ENCODE results near the gene NEDD4L.
A peak's percentile ranks its signal among the peaks of the same experiment; 100 is the strongest.
"Not testable (repeated sequence)": the region's sequence is repeated elsewhere in the genome, so short reads cannot be mapped to it uniquely, and the experiment has no call there.

Gene NEDD4L

DNA sequence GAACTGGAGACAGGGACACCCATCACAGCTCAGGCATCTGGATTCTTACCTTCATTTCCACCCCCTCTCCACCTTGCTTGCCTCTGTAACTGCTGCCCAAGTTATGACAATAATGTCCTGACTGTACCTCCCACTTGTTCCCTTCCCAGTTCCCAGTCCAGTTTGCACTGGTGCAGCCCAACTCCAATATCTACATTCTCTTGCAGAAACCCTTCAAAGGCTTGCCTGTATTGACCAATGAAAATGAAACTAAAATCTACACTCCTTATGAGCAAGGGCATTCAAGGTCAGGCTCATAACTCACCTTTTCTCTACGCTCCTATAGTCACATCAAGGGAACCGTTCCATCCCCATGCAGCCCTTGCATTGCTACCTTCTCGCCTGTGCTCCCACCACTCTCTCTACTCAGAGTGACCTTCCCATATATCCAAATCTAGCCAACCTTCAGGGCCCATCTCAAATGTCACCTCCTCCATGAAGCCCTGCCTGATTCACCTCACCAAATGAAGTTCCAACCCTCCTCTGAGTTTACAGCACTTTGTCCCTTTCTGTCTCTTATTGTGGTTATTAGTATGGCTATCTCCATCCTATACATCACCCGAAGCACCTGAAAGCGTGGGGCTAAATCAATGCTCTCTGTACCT is 365.9 kb downstream of the NEDD4L start:
- DNase-seq, result no peak

DNA sequence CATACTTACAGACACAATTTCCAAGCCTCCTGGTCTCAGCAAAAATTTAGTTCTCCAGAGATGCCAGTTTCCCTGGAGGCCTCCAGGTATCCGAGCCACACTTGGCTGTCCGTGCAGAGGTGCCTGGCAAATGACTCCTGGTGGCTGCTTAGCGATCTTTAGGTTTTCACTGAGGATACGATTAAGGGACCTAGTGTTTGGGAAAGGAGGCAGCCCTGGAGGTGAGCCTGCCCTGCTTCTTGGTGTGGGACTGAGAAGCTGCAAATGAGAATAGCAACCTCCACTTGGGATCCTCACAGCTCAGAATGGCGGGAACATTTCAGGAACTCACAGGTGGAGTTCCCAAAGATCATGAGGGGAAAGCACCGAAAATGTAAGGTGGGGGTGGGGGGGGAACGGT is 367.3 kb downstream of the NEDD4L start:
- no peak for DNase-seq

DNA sequence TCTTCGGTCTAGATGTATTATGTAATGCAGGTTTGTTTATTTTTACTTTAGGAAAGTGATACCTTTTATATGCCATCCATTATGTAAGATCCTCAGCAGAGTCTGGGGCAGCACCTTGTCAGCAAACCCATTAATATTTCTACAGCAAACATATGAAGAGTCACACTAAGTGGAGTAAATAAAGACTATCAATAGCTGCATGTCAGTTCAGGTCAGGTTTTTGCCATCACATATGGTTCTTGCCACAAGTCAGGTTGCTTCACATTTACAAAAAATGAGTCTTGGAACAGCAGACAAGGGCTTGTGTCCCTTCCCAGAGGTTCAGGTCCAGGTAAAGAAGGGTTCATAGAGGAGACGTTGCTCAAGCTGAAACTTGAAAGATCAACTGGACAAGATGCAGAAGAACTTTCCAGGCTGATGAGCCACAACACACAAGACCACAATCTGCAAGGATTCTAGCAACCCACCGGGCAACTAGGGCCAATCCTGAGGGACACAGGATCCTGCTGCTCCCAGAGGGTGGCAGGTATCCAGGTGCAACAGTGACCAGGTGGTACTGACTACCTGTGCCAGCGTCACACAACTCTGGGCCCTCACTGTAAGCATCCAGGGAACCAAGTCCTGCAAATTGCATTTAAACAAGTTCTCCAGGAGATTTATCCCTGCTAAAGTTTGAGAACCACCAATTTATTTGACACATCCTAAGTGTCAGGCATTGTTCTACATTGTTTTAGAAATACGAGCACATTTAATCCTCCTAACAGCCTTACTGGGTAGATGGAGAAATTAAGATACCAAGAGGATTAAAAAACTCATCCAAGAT is 369.0 kb downstream of the NEDD4L start:
- DNase-seq, result no peak

DNA sequence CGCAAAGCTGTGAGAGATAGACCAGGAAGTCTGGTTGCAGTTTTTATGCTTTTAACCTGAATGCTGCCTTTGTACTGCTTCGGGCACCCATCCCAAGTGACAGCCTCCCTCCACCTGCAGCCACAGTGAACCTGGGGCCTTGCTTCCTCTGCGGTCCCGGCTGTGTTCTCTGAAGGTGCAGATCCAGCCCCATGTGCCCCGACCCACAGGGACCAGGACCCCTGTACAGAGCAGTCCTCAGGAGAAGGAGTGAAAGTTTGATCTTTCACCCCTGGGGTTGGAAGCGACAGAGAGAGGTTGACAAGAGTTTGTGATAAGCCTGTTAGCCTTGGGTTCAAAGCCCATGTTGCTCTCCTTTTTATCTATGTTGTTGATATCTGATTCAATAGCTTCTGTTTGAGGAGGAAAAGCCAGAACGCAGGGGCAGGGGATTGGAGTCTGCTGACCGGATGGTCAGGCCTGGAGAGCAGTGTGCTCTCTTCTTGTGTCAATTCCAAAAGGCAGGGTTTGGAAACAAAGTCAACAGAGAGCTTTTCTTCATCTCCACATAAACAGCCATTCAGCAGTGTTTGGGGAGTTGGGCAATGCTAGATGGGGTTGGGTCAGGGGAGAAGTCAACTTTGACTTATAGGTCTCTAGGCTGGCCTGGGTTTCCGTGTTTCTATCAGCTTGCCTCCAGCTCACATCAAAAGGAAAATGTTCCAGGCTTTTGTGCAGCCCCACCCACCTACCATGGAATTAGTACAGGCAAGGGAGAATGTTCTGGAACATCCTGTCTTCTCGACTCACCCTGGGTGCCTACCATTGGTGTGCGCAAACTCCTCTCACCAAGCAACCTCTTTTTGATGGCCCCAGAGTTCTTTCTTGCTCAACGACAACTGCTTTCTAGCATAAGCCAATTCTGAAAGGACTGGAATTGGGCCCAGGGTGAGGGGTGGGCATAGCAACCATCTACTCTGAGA is 369.9 kb downstream of the NEDD4L start:
- no peak for DNase-seq

DNA sequence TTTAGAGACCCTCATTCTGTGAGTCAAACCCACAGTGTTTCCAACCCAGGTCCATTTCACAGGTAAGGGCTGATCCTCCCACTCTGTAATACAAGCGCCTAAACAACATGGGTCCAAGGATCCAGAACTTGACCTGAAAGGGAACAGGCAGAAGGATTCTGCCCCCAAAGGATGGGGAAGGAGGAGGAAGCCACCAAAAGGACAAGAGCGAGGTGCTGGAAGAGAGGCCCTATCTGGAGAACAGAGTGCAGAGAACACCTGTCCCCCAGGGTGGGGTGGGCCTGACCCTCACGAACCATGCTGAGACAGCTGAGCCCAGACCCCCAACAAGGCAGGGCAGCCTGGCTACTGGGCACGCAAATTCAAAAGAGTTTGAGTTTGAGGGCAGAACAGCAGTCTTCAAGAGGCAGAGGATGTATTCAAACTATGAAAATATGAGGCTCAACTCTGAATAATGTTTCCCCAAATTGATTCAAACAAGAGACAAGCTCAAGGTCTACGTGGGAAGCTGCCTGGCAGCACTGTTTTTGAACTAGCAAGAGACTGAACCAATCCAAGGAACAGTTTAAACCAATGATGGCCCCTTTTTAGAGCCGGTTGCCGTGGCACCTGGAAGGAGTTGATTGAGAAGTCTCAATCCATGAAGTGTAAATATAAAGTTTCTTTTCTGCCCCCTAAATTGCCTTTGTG is 372.1 kb downstream of the NEDD4L start:
- no peak for DNase-seq

DNA sequence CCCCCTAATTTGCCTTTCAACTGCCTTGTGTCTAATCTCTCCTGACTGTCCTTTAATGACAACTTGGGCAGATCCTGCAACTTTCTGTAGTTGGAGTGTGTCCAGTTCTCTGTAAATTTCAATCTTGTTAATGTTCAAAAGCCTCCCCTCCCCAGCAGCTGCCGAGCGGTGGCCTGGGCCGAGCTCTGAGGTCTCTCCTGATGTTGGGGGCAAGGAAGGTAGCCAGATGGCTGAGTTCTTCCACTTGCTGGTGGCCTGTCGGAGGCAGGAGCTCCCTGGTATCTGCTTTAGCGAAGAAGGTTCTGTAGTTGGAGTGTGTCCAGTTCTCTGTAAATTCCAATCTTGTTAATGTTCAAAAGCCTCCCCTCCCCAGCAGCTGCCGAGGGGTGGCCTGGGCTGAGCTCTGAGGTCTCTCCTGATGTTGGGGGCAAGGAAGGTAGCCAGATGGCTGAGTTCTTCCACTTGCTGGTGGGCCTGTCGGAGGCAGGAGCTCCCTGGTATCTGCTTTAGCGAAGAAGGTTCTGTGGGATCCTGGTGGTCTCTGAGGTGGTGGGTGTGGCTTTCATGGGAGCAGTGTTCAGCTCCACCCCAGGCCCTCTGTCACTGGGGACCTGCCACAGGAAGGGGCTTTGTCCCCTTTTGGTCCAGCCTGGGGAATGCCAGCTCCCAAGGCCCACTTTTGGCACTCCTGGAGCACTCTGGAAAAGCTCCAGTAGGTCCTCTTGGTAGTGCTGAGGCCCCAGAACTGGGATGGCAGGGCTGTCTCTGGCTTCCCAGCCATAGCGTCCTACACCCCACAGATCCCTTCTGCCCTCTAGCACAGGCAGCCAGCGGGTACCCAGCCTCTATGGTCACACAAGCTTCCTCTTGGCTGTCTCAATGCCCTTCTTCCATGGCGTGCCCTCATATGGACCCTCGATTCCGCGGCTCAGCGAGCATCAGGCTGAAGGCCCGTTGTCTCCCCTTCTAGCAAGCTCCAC is 373.0 kb downstream of the NEDD4L start:
- DNase-seq, result no peak

DNA sequence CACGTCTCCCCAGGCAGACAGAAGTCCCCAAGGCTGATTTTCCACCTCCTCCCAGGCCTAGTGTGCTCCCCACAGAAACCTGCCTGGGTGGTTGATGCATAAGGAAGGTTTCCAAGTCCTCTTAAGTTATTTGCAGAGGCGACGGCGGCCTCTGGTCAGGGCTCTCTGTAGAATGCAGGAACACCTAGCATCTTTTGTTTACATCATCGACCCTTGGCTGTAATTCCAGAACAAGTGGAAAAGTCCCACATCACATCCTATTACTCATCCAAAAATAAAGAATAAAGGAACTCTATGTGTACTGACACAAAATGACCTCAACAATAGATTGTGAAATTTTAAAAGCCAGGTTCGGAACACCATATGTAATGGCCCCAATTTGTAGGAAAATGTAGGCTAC is 373.7 kb downstream of the NEDD4L start:
- DNase-seq, result no peak

DNA sequence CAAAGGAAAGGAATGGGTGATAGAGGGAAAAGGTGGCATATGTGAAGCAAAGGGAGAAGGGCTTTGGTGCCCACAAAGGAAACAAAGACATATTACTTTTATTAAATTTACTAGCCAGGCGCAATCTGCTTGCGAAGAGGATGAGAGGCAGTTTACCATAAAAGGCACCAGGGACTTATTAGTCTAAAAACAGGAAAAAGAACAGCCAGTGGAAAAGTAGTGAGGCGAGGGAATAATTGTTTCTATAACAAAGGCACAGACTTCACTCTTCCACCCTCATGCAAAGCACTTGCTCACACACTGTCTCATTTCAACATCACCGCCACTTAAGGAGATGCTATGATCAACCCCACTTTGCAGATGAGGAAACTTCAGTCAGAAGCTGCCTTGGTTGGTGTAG is 374.3 kb downstream of the NEDD4L start:
- DNase-seq, result no peak

DNA sequence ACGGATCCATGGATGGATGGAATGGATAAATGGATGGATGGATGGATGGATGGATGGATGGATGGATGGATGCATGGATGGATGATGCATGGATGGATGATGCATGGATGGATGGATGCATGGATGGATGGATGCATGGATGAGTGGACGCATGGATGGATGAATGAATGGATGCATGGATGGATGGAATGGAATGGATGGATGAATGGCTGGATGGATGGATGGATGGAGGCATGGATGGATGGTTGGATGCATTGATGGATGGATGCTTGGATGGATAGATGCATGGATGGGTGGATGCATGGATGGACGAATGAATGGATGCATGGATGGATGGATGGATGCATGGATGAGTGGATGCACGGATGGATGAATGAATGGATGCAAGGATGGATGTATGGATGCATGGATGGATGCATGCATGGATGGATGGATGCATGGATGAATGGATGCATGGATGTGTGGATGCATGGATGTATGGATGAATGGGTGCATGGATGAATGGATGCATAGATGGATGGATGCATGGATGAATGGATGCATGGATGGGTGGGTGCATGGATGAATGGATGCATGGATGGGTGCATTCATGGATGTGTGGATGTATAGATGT is 375.7 kb downstream of the NEDD4L start:
- no peak for DNase-seq

DNA sequence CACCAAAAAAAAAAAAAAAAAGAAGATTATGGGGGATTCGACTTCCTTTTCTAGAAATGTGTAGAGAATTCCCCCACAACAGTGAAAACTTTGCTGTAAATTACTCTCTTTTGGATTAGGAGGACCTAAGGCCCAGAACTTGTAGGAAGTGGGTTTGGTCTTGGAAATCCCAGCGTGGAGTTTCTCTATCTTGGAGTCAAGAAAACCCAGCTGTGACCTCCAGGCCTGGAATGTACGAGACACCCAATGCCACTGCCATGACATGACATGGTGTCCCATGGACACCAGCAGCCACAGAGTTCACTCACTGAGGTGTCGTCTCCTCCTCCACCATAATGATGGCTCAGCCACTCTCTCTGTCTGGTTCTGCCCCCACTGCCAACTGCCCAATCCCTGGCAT is 382.6 kb downstream of the NEDD4L start:
- DNase-seq, result no peak

DNA sequence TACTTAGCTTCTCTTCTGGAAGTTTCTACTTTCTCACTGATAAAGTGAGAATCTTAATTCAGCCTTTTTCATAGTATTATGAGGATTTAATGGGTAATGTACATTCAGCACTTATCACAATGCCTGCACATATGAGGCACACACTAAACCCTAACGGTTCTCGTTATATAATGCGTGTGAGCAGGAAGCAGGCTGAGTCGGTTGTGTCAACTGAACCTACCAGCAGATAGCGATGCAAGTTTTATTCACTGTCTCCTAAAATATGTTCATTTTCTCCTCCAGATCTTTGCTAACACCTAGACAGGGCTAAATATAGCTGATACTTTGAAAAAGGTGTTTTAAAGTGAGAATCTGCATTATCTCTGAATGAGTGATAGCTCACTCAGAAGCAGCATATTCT is 383.3 kb downstream of the NEDD4L start:
- no peak for DNase-seq

DNA sequence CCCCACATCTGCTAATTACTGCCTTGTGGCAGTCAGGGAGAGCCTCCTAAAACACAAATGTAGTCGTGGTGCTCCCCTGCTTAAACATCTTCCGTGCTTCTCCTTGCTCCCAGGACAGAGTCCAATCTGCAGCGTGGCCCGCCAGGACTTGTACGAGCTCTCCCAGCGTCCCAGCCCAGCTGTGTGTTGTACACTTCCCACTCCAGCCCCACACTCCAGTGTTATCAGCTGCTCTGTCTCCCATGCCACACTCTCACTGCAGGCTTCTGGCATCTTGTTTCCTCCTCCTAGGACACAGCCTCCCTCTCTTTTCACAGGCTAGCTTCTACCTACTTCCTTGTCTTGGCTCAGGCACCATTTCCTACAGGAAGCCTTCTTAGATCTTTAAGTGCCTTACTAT is 385.4 kb downstream of the NEDD4L start:
- DNase-seq, result no peak

DNA sequence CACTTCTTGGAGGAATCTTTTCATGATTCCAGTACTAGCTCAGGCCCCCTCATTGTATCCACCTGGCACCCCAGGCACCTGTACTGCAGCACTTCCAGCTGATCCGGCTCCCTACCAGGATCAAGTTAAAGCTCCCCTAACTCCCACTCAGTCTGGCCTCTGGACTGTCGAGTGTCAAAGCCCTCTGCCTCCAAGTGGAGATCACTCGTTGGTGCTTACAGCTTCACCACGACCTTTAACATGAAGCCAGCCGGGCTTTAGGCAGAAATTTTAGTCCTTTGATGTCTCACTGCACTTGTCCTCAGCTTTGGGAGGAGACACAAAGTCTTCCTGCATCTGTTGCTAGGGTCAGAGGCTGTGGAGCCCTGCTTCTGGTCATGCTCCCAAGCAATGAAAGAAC is 387.2 kb downstream of the NEDD4L start:
- no peak for DNase-seq

DNA sequence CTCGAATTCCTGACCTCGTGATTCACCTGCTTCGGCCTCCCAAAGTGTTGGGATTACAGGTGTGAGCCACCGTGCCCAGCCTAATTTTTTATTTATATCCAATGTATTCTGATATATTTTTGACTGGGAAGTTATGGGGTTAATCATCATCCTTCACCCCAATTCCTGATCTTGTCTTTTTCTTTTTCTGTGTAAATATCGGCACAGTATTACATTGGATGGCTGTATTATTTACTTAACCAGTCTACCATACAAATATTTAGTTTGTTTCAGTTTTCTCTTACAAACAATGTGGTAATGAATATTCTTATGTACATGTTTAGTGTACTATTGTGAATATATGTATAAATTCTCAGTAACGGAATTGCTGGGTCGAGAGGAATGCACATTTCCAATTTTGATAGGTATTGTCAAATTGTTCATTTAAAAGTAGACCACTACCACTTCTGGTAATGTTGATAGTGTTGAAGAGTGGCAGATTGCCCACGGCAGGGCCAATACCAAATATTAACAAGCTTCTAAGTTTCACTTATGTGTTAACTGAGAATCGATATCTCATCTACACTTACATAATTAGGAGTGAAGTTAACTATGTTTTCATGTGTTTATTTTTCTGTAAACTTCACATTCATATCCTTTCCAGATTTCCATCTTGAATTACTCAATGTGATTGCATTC is 388.2 kb downstream of the NEDD4L start:
- no peak for DNase-seq

DNA sequence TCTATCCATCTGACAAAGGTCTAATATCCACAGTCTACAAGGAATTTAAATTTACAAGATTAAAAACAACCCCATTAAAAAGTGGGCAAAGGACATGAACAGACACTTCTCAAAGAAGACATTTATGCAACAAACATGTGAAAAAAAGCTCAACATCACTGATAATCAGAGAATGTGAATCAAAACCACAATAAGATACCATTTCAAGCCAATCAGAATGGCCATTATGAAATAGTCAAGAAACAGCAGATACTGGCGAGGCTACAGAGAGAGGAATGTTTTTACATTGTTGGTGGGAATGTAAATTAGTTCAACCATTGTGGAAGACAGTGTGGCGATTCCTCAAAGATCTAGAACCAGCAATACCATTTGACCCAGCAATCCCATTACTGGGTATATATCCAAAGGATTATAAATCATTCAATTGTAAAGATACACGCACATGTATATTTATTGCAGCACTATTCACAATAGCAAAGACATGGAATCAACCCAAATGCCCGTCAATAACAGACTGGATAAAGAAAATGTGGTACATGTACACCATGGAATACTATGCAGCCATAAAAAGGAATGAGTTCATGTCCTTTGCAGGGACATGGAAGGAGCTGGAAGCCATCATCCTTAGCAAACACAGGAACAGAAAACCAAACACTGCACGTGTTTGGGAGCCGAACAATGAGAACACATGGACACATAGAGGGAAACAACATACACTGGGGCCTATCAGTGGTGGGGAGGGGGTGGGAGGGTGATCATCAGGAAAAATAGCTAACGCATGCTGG is 391.4 kb downstream of the NEDD4L start:
- not testable (repeated sequence) for DNase-seq

DNA sequence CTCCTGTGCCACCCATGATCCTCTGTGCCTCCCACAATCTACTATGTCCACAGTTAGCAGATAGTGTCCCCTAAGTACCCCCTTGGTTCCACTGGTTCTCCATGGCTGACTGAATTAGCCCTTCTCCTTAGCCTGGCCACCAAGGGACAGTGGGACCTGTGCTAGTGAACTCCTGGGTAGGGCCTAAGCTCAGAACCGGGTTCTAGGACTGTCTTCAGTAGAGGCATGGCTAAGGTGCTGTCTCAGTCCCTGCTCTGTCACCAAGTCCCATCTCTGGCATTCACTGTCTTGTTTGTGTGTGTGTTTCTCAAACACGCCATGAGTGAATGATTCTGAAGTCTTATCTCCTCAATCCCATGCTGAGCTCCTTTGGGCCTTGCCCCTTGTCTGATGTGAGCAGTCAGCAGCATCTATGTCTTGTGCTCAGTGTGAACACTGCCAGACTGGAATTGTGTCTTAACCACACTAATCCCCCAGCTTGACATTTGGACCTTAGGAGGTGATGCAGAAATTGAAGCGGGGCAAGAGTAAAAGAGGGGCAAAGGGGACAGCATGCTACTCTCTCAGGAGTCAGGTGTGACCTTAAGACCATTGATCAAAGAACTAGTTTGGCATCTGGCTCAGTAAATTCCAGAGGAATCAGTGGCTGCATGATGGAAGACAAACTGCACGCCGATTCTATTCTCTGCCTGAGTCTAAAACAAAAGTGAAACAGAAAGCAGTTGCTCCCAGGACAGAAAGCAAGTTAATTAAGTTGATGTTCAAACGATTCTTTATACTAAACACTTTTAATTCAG is 394.3 kb downstream of the NEDD4L start:
- peak; percentile 23 for DNase-seq

DNA sequence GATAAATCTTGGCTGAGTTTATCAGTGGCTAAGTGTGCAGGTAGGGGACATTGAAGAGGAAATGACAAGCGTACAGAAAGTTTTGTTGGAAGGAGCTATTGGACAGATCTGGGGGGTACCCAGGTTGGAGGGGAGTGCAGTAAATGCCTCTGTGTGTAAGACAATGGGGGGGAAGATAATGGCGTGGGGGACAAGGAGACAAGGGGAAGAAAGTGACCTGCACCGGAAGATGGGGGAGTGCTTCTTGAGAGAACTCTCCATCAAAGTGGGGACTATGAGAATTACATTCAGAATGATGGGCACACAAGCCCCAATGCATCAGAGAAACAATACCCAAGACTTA is 394.9 kb downstream of the NEDD4L start:
- DNase-seq, result peak; percentile 4

DNA sequence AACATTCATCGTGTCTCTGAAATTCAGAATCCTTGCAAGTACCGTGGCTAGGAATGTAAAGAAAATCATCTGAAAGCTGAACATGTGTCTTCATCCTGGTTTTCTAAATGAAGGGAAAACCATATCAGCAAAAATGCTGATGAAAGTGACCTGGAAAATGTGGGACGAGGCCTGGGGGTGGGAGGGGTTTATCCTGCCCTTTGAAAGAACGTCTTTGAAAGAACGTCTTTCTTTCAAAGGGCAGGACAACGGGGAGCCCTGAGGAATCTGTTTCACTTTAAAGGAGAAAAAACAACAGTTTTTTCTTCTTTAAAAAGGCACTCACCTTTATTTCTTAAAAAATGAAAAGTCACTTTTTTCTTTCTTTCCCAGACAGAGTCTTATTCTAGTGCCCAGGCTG is 399.6 kb downstream of the NEDD4L start:
- no peak for DNase-seq
